ENCODE measurements around the gene QSOX1. TPM values are rescaled to one million over a fixed set of nuclear protein-coding genes. Genes with fewer than 3 reads are reported as not detected.
"Not testable (repeated sequence)": the region's sequence is repeated elsewhere in the genome, so short reads cannot be mapped to it uniquely, and the experiment has no call there.

Gene QSOX1
- total RNA-seq, 1 experiment from 2014 or later = 168 TPM

DNA sequence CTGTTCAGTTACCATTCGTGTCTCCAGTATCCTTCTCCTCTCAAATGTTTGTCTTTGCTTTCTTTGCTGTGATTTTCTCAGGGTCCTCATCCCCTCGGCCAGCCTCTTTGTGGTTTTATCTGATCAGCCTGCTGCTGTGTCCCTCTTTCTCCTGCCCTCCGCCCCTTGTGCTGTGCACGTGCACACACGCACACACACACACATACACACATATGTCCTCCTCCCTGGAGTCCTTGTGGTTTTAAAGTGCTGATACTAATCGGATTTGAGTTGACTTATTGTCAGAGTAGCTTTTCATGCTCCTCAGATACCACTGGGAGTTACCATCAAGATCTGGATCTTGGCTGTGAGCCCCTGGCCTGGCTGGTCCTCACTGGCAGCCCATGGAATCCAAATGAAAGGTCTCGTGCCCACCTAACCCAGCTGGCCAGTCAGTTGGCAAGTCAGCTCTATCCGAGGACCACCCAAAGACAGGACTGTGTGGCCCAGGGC, 34.1 kb downstream of the QSOX1 start:
- DNase-seq (ENCODE audit: low read depth) = no peak

- DNase-seq (ENCODE audit: low read depth) = no peak
Measured at GRCh38 chr1:180190091-180190490, 35.4 kb downstream of the QSOX1 start.

GRCh38 chr1:180192172-180192571, 37.5 kb downstream of the QSOX1 start:
- DNase-seq (ENCODE audit: low read depth) = no peak

DNA sequence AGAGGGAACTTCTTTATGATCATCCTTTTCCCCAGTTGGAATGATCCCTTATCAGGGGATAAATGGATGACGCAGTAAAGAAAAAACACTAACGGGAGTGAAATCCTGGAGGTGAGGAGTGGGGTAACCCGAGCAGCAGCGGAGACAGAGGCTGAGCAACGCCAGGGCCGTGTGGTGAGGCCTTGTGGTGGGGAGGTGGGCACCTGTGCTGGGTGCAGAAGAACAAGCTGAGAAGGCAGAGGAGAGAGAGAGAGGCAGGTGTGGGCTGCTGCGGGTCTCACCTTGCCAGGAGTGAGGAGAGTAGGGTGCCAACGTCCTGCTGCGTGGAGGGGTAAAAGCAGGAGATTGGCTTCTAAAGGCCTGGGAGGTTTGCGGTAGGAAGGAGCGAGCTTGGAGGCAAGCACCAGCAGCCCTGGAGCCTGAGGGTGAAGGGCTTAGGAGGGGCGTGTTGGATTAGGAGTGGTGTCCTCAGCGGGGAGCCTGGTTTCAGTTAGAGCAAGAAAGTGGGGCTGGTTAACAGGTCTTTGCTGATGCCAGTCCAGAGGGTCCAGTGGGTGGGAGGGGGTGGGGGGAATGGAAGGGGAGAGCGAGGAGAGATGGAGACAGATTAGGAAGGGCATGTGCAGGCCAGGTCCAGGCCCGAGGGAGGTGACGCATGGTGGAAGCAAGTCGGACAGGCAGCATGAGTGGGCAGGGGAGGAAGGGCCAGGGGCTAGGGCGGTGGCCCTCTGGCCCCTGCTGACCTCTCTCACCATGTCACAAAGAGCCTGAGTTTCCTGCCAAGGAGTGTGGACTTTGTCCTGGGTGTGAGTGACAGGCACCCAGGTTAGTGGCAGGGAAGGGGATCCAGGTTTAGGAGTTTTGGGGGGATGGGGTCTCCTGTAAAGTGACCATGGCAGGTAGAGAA, 38.7 kb downstream of the QSOX1 start:
- DNase-seq (ENCODE audit: low read depth) = no peak

- no peak for DNase-seq (ENCODE audit: low read depth)
Measured at GRCh38 chr1:180194048-180194425, 39.4 kb downstream of the QSOX1 start.

DNA sequence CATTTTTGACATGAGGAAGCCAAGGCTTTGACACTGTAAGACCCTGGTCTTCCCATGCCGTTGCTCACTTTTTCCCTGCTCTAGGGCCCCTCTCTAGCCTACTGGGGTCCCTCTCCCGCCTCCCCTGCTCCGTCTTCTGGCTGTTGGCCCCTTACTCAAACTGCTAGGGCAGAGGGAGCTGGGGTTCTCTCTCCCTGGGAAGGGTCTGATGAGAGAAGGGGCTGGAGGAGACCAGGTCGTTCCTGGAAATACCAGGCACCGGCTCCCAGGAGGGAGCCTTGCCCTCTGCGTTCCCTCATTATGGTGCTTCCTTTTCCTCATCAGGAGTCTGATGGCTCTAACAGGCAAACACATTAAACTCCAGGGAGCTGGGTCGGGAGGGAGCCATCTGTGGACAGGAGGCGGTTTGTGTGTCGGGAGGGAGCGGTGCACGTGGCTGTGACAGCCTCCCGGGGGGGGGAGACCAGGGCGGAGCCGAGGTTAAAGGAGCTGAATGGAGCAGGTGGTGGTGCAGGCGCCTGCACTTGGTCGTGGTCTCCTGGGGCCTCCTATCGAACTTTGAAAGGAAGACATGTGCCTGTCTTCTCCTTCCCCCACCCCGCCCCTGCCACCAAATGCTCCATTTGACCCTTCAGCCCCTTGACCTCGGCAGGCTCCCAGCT, 40.0 kb downstream of the QSOX1 start:
- DNase-seq (ENCODE audit: low read depth) = no peak

DNA sequence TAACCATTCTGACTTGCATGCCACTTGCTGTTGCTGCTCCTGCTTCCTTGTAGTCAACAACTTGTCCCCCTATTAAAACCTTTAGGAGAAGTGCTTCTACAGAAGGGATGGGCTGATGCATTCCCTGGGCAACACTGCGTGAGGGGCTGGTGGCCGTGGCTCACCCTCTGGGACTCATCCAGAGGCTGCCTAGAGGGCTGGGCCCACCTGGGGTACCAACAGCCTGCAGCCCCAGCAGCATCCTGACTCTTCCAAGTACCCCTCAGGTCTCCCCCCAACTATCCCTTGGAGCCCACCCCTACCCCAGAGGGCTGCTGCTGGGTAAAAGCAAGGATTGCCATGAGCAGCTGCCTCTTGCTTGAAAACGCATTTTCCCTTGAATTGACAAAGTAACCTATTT, 40.7 kb downstream of the QSOX1 start:
- no peak for DNase-seq (ENCODE audit: low read depth)

- no peak for DNase-seq (ENCODE audit: low read depth)
Measured at GRCh38 chr1:180195916-180196315, 41.2 kb downstream of the QSOX1 start.

DNA sequence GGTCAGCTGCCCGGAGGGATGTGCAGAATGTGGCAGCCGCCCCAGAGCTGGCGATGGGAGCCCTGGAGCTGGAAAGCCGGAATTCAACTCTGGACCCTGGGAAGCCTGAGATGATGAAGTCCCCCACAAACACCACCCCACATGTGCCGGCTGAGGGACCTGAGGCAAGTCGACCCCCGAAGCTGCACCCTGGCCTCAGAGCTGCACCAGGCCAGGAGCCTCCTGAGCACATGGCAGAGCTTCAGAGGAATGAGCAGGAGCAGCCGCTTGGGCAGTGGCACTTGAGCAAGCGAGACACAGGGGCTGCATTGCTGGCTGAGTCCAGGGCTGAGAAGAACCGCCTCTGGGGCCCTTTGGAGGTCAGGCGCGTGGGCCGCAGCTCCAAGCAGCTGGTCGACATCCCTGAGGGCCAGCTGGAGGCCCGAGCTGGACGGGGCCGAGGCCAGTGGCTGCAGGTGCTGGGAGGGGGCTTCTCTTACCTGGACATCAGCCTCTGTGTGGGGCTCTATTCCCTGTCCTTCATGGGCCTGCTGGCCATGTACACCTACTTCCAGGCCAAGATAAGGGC, 41.9 kb downstream of the QSOX1 start:
- no peak for DNase-seq (ENCODE audit: low read depth)

GRCh38 chr1:180197231-180197630, 42.6 kb downstream of the QSOX1 start:
- DNase-seq (ENCODE audit: low read depth) = no peak

DNA sequence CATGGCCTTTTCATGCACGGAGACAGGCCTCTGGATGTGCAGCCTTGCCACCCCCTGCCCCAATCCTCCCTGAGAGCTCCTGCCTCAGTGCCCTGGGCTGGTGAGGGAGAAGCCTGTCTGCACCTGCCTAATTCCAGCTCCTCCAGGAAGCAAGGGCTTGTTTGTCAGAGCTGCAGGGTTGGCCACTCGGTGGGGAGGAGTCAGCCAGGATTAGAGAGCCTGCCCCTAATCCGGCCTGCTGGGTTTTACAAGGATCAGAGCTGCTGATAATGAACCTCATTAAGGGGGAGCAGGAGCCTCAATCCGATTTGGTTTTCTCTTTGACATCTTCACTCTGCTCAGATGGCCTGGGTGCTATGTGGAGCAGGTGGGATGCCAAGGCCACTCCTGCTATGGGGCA, 43.5 kb downstream of the QSOX1 start:
- no peak for DNase-seq (ENCODE audit: low read depth)

DNA sequence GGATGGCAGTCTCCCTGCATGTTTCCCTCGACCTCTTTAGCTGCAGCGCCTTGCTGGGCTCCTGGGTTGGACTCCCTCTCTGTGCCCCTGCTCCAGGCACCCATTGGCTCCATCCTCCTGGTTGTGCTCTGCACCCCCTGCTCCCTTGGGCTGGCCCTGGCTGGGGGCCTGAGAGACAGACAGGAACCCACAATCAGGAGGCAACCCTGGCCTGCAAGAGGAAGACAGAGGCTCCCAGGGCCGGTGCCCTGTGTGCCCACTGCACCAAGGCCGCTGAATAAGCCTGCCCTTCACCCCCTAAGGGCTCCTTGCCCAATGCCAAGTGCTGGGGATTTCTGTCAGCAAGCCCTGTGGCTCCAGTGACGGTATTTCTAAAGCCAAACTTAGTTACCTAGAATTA, 43.9 kb downstream of the QSOX1 start:
- no peak for DNase-seq (ENCODE audit: low read depth)

DNA sequence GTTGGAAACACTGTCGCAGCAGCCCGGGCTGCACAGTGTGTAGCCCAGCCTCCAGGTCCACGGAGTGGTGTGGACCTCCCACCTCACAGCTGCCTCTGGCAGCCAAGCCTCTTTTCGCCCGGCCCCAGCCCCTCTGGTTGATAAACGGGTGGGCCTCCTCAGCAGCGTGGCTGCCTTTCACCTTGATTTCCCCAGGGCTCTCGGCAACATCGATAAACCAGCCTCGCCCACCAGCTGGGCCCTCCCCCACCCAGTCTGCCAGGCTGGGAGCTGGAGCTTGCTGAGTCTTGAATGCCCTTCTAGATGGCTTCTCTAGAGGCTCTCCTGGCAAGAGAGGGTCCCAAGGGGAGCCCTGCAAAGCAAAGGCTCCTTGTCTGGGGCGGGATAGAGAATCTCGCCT, 44.3 kb downstream of the QSOX1 start:
- DNase-seq (ENCODE audit: low read depth) = no peak

GRCh38 chr1:180201451-180202200, 47.0 kb downstream of the QSOX1 start:
- DNase-seq (ENCODE audit: low read depth) = no peak

- DNase-seq (ENCODE audit: low read depth) = not testable (repeated sequence)
Measured at GRCh38 chr1:180202588-180202987, 47.9 kb downstream of the QSOX1 start.

DNA sequence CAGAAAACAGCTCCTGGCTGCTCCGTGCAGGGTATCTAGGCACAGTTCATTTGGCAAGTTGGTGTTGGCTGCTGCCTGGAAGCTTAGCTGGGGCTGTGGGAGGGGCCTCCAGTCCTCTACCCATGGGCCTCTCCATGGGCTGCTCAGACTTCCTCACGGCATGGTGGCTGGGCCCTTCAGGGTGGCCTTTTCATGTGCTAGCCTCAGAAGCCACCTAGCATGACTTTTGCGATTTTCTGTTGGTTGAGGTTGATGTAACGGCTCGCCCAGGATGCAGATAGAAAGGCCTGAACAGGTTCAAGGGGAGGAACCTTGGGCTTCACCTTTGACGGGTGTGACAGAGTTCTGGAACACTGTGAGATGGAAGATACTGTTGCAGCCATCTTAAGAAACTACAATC, 49.6 kb downstream of the QSOX1 start:
- DNase-seq (ENCODE audit: low read depth) = no peak

GRCh38 chr1:180206581-180206980, 51.9 kb downstream of the QSOX1 start:
- DNase-seq (ENCODE audit: low read depth) = no peak

GRCh38 chr1:180208264-180208663, 53.6 kb downstream of the QSOX1 start:
- no peak for DNase-seq (ENCODE audit: low read depth)

GRCh38 chr1:180210008-180210620, 55.4 kb downstream of the QSOX1 start:
- DNase-seq (ENCODE audit: low read depth) = no peak

GRCh38 chr1:180211156-180211859, 56.6 kb downstream of the QSOX1 start:
- DNase-seq (ENCODE audit: low read depth) = no peak

DNA sequence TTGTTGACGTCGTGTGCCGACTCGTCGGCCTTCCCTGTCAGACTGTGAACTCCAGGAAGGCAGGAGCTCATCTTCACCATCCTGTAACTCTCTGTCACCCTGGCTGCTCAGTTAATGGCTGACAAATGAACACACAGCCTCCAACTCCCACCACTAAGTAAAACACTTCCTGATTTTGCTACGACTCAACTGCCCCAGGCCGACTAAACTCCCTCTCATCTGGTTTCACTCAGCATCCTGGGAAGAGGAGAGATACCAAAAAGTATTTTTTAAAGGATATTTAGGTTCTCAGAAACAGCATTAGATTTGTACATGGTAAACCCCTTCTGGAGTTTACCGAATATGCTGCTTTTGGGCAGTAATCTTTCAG, 57.2 kb downstream of the QSOX1 start:
- no peak for DNase-seq (ENCODE audit: low read depth)

Data from LHCN-M2 (cell line).